H9 (cell line): Measurements from ENCODE around the gene DMXL1. TPM values are rescaled to one million over a fixed set of nuclear protein-coding genes. Genes with fewer than 3 reads are reported as not detected.

ENCODE experiments used
- DNase-seq: peaks from one replicate; pipeline ENCODE4 v3.0.0-alpha.2; 2017
- H2AFZ ChIP-seq: one replicate; pipeline ENCODE4 v1.6.1; 2013; ENCODE audit warnings: mild to moderate bottlenecking, low read length, control low read depth, moderate library complexity
- H2AK5ac ChIP-seq: 2 replicates; pipeline ENCODE4 v1.6.1; 2013; ENCODE audit warnings: low read length, control low read depth, mixed read lengths; ENCODE audit not compliant: insufficient read length
- H2BK120ac ChIP-seq: one replicate; pipeline ENCODE4 v1.6.1; 2013; ENCODE audit warnings: low read depth, mild to moderate bottlenecking, low read length, control low read depth, inconsistent platforms; ENCODE audit not compliant: poor library complexity, severe bottlenecking
- H2BK12ac ChIP-seq: 2 replicates; pipeline ENCODE4 v1.6.1; 2013; ENCODE audit warnings: low read length, control low read depth, mixed read lengths, low read depth; ENCODE audit not compliant: insufficient read length
- H2BK15ac ChIP-seq: 2 replicates; pipeline ENCODE4 v1.6.1; 2013; ENCODE audit warnings: low read depth, low read length, control low read depth
- H2BK20ac ChIP-seq: one replicate; pipeline ENCODE4 v1.6.1; 2013; ENCODE audit warnings: low read depth, mild to moderate bottlenecking, low read length, control low read depth, inconsistent platforms; ENCODE audit not compliant: poor library complexity, severe bottlenecking
- H2BK5ac ChIP-seq: 2 replicates; pipeline ENCODE4 v1.6.1; 2013; ENCODE audit warnings: low read length, control low read depth, mixed read lengths; ENCODE audit not compliant: insufficient read length
- H3K14ac ChIP-seq: 2 replicates; pipeline ENCODE4 v1.6.1; 2013; ENCODE audit warnings: low read length, control low read depth; ENCODE audit not compliant: insufficient read depth
- H3K18ac ChIP-seq: 2 replicates; pipeline ENCODE4 v1.6.1; 2013; ENCODE audit warnings: low read depth, mild to moderate bottlenecking, mixed read lengths, low read length, control low read depth; ENCODE audit not compliant: insufficient read length
- H3K23ac ChIP-seq: 2 replicates; pipeline ENCODE4 v1.6.1; 2013; ENCODE audit warnings: low read length, control low read depth, mixed read lengths, low read depth; ENCODE audit not compliant: insufficient read length
- H3K23me2 ChIP-seq: 2 replicates; pipeline ENCODE4 v1.6.1; 2013; ENCODE audit warnings: low read depth, mild to moderate bottlenecking, mixed read lengths, low read length, control low read depth; ENCODE audit not compliant: insufficient read length, poor library complexity, severe bottlenecking
- H3K27ac ChIP-seq: 2 replicates; pipeline ENCODE4 v1.5.1; 2013; ENCODE audit warnings: low read length, control low read depth, mixed read lengths, low read depth; ENCODE audit not compliant: insufficient read length
- H3K27me3 ChIP-seq: 2 replicates; pipeline ENCODE4 v1.6.1; 2013; ENCODE audit warnings: low read length, control low read depth, inconsistent platforms; ENCODE audit not compliant: insufficient read depth
- H3K4ac ChIP-seq: 2 replicates; pipeline ENCODE4 v1.6.1; 2013; ENCODE audit warnings: low read depth, mild to moderate bottlenecking, control low read depth, inconsistent platforms, low read length, moderate library complexity
- H3K4me1 ChIP-seq: 2 replicates; pipeline ENCODE4 v1.6.1; 2013; ENCODE audit warnings: low read length, control low read depth, inconsistent platforms; ENCODE audit not compliant: insufficient read depth
- H3K4me2 ChIP-seq: 2 replicates; pipeline ENCODE4 v1.6.1; 2013; ENCODE audit warnings: low read length, control low read depth, mixed read lengths; ENCODE audit not compliant: insufficient read length, insufficient read depth
- H3K56ac ChIP-seq: 2 replicates; pipeline ENCODE4 v1.6.1; 2013; ENCODE audit warnings: low read depth, mild to moderate bottlenecking, mixed read lengths, low read length, control low read depth; ENCODE audit not compliant: insufficient read length
- H3K79me1 ChIP-seq: 2 replicates; pipeline ENCODE4 v1.6.1; 2013; ENCODE audit warnings: low read depth, mild to moderate bottlenecking, moderate library complexity, low read length, control low read depth, inconsistent platforms; ENCODE audit not compliant: insufficient read depth, poor library complexity, severe bottlenecking
- H3K79me2 ChIP-seq: 2 replicates; pipeline ENCODE4 v1.6.1; 2013; ENCODE audit warnings: low read length, control low read depth, inconsistent platforms; ENCODE audit not compliant: insufficient read depth
- H3K9ac ChIP-seq: 2 replicates; pipeline ENCODE4 v1.6.1; 2013; ENCODE audit warnings: low read length, control low read depth, mixed read lengths; ENCODE audit not compliant: insufficient read length; ENCODE audit errors: extremely low read depth
- H3K9me3 ChIP-seq: one replicate; pipeline ENCODE4 v1.6.1; 2013; ENCODE audit warnings: low read depth, low read length, inconsistent platforms; ENCODE audit not compliant: control insufficient read depth
- H3T11ph ChIP-seq: one replicate; pipeline ENCODE4 v1.6.1; 2013; ENCODE audit warnings: mild to moderate bottlenecking, low read length, control low read depth, inconsistent platforms
- H4K20me1 ChIP-seq: one replicate; pipeline ENCODE4 v1.6.1; 2013; ENCODE audit not compliant: control insufficient read depth, insufficient read length, insufficient read depth
- H4K5ac ChIP-seq: 2 replicates; pipeline ENCODE4 v1.6.1; 2013; ENCODE audit warnings: low read depth, mild to moderate bottlenecking, mixed read lengths, low read length, control low read depth; ENCODE audit not compliant: insufficient read length
- H4K8ac ChIP-seq: replicated peaks from 2 replicates; pipeline ENCODE4 v1.6.1; 2013; ENCODE audit warnings: low read length, control low read depth, mixed read lengths, low read depth; ENCODE audit not compliant: insufficient read length
- H4K91ac ChIP-seq: 2 replicates; pipeline ENCODE4 v1.6.1; 2013; ENCODE audit warnings: low read depth, mild to moderate bottlenecking, moderate library complexity, mixed read lengths, low read length, control low read depth; ENCODE audit not compliant: insufficient read length
- H3K27ac Mint-ChIP-seq, 3 experiments: 2 replicates in 2 of 3; 3 replicates in 1 of 3; pipeline ENCODE4 v1.8.0; 2020 to 2021; ENCODE audit warnings: mixed read lengths in 3 of 3, mild to moderate bottlenecking in 1 of 3, moderate library complexity in 1 of 3
- H3K27me3 Mint-ChIP-seq: 2 replicates; pipeline ENCODE4 v1.8.0; 2021; ENCODE audit warnings: low read depth, mild to moderate bottlenecking, moderate library complexity, mixed read lengths
- H3K36me3 Mint-ChIP-seq, 3 experiments: 2 replicates in 2 of 3; 3 replicates in 1 of 3; pipeline ENCODE4 v1.8.0; 2020 to 2021; ENCODE audit warnings: low read depth in 3 of 3, mixed read lengths in 3 of 3; ENCODE audit not compliant: insufficient read depth in 1 of 3
- H3K4me1 Mint-ChIP-seq, 2 experiments: 2 replicates each; pipeline ENCODE4 v1.8.0; 2020; ENCODE audit warnings: mixed read lengths in 2 of 2
- H3K4me3 Mint-ChIP-seq, 2 experiments: 2 replicates in 1 of 2; 3 replicates in 1 of 2; pipeline ENCODE4 v1.8.0; 2020 to 2021; ENCODE audit warnings: mild to moderate bottlenecking in 2 of 2, mixed read lengths in 2 of 2, moderate library complexity in 1 of 2
- H3K9me3 Mint-ChIP-seq, 2 experiments: 2 replicates in 1 of 2; 3 replicates in 1 of 2; pipeline ENCODE4 v1.8.0; 2020; ENCODE audit warnings: mild to moderate bottlenecking in 2 of 2, mixed read lengths in 2 of 2, moderate library complexity in 1 of 2
- total RNA-seq: library from RNA; stranded (reverse); gene quantifications from 2 replicates; pipeline ENCODE4 v1.2.1, GENCODE V29; 2021
- TF ChIP-seq, protein P1 (sequence below): fragments of 200-600 bp; sonication (generic); conservative IDR thresholded peaks from 3 replicates; pipeline ENCODE4 v1.8.0; 2021; ENCODE audit warnings: antibody characterized with exemption, mild to moderate bottlenecking

The DMXL1 gene
- total RNA-seq, 1 experiment from 2014 or later: 63.5 TPM

DNA sequence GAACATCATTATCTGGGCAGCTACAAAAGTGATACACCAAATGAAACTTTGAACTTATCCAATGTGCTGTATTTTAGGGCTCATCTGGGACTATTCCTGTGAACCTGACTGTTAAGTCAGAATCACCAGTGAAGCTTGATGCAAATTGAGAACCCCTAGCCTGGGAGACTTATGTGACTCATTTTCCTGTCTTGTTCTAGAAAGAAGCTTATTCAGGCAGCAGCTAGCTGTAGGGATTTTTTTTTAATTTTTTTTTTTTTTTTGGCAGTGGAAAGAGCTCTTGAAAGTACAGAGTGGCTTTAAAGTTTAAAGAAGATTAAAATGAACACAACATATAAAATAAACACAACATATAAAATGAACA, 203.9 kb downstream of the DMXL1 start:
- Histone ChIP-seq H3K18ac (no peak overlapping the region), H2BK120ac (no peak overlapping the region), H3T11ph (no peak overlapping the region), H3K27ac (no peak overlapping the region), H4K5ac (no peak overlapping the region), H3K14ac (no peak overlapping the region), H3K4ac (no peak overlapping the region), H3K27me3 (no peaks in the 10 kb centered on the region), H2AK5ac (no peak overlapping the region), H3K56ac (no peak overlapping the region), H2BK15ac (no peak overlapping the region), H3K4me2 (no peak overlapping the region), H3K9me3 (no peaks in the 10 kb centered on the region), H2AFZ (no peak overlapping the region), H2BK20ac (no peak overlapping the region), H4K8ac (no peak overlapping the region), H3K4me1 (0 out of 2 replicates have a peak, but pooled peaks cover 2% of the 10 kb centered on the region), H4K20me1 (no peaks in the 10 kb centered on the region), H2BK5ac (no peak overlapping the region), H3K79me1 (no peaks in the 10 kb centered on the region), H3K23ac (no peak overlapping the region), H3K79me2 (no peaks in the 10 kb centered on the region), H2BK12ac (no peak overlapping the region), H3K23me2 (no peaks in the 10 kb centered on the region), H3K9ac (no peak overlapping the region), H4K91ac (no peak overlapping the region)
- no peak overlapping the region for H3K4me3 Mint-ChIP-seq
- TF ChIP-seq, protein P1, sequence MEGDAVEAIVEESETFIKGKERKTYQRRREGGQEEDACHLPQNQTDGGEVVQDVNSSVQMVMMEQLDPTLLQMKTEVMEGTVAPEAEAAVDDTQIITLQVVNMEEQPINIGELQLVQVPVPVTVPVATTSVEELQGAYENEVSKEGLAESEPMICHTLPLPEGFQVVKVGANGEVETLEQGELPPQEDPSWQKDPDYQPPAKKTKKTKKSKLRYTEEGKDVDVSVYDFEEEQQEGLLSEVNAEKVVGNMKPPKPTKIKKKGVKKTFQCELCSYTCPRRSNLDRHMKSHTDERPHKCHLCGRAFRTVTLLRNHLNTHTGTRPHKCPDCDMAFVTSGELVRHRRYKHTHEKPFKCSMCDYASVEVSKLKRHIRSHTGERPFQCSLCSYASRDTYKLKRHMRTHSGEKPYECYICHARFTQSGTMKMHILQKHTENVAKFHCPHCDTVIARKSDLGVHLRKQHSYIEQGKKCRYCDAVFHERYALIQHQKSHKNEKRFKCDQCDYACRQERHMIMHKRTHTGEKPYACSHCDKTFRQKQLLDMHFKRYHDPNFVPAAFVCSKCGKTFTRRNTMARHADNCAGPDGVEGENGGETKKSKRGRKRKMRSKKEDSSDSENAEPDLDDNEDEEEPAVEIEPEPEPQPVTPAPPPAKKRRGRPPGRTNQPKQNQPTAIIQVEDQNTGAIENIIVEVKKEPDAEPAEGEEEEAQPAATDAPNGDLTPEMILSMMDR: no peak
- H3K9me3 Mint-ChIP-seq: no peaks in the 10 kb centered on the region
- peaks cover 6% of the 10 kb centered on the region for H3K27me3 Mint-ChIP-seq
- peaks cover 38 to 47% of the 10 kb centered on the region in 2 experiments for H3K4me1 Mint-ChIP-seq
- H3K36me3 Mint-ChIP-seq: 0 out of 7 replicates have a peak, but pooled peaks cover 0 to 1% (median 0%) of the 10 kb centered on the region in 3 experiments
- no peak overlapping the region for H3K27ac Mint-ChIP-seq
- no peak for DNase-seq
